Measurements from ENCODE around the gene HERC3.

Gene HERC3

DNA sequence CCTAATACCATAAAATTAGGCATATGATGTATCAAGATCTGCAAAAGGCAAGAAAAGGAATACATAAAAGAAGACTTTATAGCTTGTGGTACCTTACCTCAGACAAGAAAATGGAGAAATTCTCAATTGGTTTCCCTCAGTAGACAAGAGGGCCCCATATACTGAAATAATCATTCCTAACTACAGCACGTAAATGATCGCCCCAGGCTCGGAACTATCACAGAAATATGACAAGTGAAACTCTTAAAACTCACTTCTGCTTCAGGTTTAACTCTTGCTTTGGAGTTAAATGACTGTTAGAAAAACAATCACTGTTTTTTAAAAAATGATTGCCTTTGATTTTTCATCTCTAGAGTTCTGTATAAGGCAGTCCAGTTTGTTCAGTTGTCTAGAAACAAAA is 144.0 kb downstream of the HERC3 start:
- Histone ChIP-seq H3K27me3 (ENCODE audit: insufficient read depth, low read length) (no peaks in the 10 kb centered on the region), H3K36me3 (ENCODE audit: insufficient read depth, low read length) (peaks cover 32% of the 10 kb centered on the region), H3K4me3 (ENCODE audit: low read length) (no peak overlapping the region), H3K9ac (ENCODE audit: low read depth, low read length) (no peak overlapping the region), H3K9me3 (ENCODE audit: insufficient read depth, low read depth, low read length) (no peaks in the 10 kb centered on the region), H3K27ac (ENCODE audit: low read depth, low read length) (no peak overlapping the region), H3K4me1 (ENCODE audit: insufficient read depth, low read length) (peaks cover 21% of the 10 kb centered on the region)
- WGBS = 98% methylated on average over 3 of the region's 3 CpGs

DNA sequence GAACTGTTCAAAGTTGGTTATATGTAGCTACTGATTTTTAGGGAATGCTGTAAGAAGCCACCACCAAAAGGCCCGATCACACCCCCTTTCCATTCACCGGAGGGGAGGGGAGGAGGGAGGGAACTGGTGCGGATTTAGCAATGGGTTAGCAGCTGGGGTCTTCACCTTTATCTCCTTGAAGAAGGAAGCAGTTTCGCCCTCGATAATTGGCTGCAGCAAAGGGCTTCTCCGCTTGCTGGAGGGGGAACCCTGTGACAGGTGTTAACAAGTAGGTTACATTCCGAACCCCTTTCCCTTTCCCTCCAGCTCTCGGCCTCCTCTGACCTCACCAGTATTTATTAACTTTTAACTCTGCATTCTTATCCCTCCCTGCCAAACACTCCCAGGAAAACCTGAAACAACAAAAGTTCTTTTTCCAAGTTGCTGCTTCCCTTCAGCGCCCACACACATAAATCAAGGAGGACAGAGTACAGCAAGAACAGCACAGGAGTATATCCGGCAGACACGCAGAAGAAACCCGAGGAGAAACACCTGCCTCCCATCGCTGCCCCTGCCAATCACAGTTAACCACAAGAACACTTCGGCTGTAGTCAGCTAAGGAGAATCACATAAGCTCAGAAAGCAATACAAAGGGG is 145.1 kb downstream of the HERC3 start:
- Histone ChIP-seq H3K27ac (ENCODE audit: low read depth, low read length) (no peak overlapping the region; the same call in 1 of the 2 replicates), H3K36me3 (ENCODE audit: insufficient read depth, low read length) (peaks cover 23% of the 10 kb centered on the region), H3K9me3 (ENCODE audit: insufficient read depth, low read depth, low read length) (no peaks in the 10 kb centered on the region), H3K4me3 (ENCODE audit: low read length) (no peak overlapping the region), H3K4me1 (ENCODE audit: insufficient read depth, low read length) (peaks cover 21% of the 10 kb centered on the region), H3K27me3 (ENCODE audit: insufficient read depth, low read length) (no peaks in the 10 kb centered on the region), H3K9ac (ENCODE audit: low read depth, low read length) (no peak overlapping the region)
- WGBS = 89% methylated on average over 12 of the region's 14 CpGs

DNA sequence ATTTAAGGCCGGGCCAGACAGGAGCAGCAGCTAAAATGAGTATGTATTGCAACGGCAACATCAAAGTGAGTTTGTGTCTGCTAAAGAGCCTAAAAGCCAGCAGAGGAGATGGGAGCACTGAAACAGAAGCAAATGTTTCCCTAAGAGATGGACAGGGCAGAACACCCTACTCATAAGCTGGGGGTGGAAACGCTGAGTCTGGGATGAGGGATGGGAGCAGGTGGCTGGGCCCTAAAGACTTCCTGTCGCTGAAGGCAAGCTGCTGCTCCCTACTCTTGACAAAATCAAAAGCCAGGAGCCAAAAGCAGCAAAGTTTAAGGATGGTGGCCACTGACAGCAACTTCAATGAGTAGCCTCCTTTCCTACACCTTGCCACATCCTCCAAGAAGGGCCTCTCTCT is 145.9 kb downstream of the HERC3 start:
- Histone ChIP-seq H3K27me3 (ENCODE audit: insufficient read depth, low read length) (no peaks in the 10 kb centered on the region), H3K27ac (ENCODE audit: low read depth, low read length) (peak overlapping the region; percentile 82; the same call in 1 of the 2 replicates), H3K9ac (ENCODE audit: low read depth, low read length) (no peak overlapping the region), H3K4me1 (ENCODE audit: insufficient read depth, low read length) (peaks cover 21% of the 10 kb centered on the region), H3K36me3 (ENCODE audit: insufficient read depth, low read length) (peaks cover 23% of the 10 kb centered on the region), H3K4me3 (ENCODE audit: low read length) (no peak overlapping the region), H3K9me3 (ENCODE audit: insufficient read depth, low read depth, low read length) (no peaks in the 10 kb centered on the region)
- 88% methylated on average over 4 of the region's 4 CpGs for WGBS

DNA sequence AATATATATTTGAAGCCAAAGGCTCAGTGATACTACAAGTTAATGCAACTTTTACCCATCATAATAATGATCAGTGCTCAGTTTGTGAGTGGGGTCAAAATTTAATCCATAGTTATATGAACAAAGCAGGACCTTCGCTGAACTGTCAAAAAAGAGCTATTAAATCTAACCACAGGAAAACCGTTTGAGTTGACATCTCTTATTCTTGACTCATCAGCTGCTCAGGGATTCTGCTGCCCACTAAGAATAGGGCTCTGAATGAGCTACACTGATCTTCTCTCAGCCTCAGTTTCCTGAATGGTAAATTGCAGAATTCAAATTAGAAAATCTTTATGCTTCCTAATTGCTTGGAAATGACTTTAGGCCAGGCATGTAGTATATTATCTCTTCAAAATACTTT is 150.3 kb downstream of the HERC3 start:
- peaks cover 14% of the 10 kb centered on the region for H3K4me1 ChIP-seq (ENCODE audit: insufficient read depth, low read length)
- H3K27ac ChIP-seq (ENCODE audit: low read depth, low read length) = no peak overlapping the region
- WGBS = 93% methylated on average over 2 of the region's 2 CpGs
- no peaks in the 10 kb centered on the region for H3K9me3 ChIP-seq (ENCODE audit: insufficient read depth, low read depth, low read length)
- no peak overlapping the region for H3K9ac ChIP-seq (ENCODE audit: low read depth, low read length)
- peaks cover 49% of the 10 kb centered on the region for H3K36me3 ChIP-seq (ENCODE audit: insufficient read depth, low read length)
- H3K4me3 ChIP-seq (ENCODE audit: low read length) = no peak overlapping the region
- no peaks in the 10 kb centered on the region for H3K27me3 ChIP-seq (ENCODE audit: insufficient read depth, low read length)

GRCh38 chr4:88743696-88744095 is 151.4 kb downstream of the HERC3 start:
- Histone ChIP-seq H3K27me3 (ENCODE audit: insufficient read depth, low read length) (no peaks in the 10 kb centered on the region), H3K4me3 (ENCODE audit: low read length) (no peak overlapping the region), H3K4me1 (ENCODE audit: insufficient read depth, low read length) (peaks cover 5% of the 10 kb centered on the region), H3K27ac (ENCODE audit: low read depth, low read length) (no peak overlapping the region), H3K9ac (ENCODE audit: low read depth, low read length) (no peak overlapping the region), H3K36me3 (ENCODE audit: insufficient read depth, low read length) (peaks cover 50% of the 10 kb centered on the region), H3K9me3 (ENCODE audit: insufficient read depth, low read depth, low read length) (no peaks in the 10 kb centered on the region)
- 100% methylated on average over 2 of the region's 3 CpGs for WGBS

DNA sequence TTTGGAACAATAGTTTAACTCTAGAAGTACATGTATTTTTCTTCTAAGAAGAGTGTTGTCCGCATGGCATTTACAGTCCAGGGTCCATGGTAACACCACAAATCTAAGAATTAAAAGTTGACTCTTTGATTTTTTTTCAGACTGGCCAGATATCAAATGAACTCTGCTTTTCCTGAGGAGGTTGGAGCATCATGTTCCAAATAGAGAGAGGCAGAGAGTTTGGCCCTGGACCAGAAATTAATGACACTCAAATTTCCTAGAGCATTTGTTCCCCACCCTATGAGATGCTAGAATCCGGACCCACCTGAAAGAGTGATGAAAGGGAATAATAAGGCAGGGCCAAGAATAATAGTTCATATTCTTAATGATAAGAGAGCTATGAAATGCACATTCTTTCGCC is 152.3 kb downstream of the HERC3 start:
- H3K4me1 ChIP-seq (ENCODE audit: insufficient read depth, low read length) = no peaks in the 10 kb centered on the region
- no peaks in the 10 kb centered on the region for H3K27me3 ChIP-seq (ENCODE audit: insufficient read depth, low read length)
- no peak overlapping the region for H3K4me3 ChIP-seq (ENCODE audit: low read length)
- H3K9ac ChIP-seq (ENCODE audit: low read depth, low read length) = no peak overlapping the region
- WGBS = 97% methylated on average over 3 of the region's 3 CpGs
- H3K9me3 ChIP-seq (ENCODE audit: insufficient read depth, low read depth, low read length) = no peaks in the 10 kb centered on the region
- peaks cover 59% of the 10 kb centered on the region for H3K36me3 ChIP-seq (ENCODE audit: insufficient read depth, low read length)
- H3K27ac ChIP-seq (ENCODE audit: low read depth, low read length) = no peak overlapping the region

DNA sequence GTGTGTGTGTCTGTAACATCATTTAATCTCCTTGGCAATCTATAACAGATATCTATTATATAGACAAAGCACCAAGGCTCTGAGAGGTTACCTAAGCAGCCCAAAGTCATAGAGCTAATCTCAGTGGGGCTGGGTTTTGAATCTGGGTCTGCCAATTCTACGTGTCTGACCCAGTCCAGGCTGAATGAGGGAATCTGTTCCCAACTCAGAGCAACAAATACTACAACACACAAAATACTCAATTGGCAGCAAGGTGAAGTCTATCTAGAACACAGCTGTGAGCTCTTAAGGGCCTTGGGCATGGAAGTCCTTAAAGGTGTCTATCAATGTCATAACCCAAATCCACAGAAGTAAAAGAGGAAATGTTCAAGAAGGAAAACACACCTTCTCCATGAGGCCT is 152.9 kb downstream of the HERC3 start:
- H3K9ac ChIP-seq (ENCODE audit: low read depth, low read length) = no peak overlapping the region
- no peaks in the 10 kb centered on the region for H3K9me3 ChIP-seq (ENCODE audit: insufficient read depth, low read depth, low read length)
- no peaks in the 10 kb centered on the region for H3K4me1 ChIP-seq (ENCODE audit: insufficient read depth, low read length)
- no peaks in the 10 kb centered on the region for H3K27me3 ChIP-seq (ENCODE audit: insufficient read depth, low read length)
- WGBS = 83% methylated on average over 1 of the region's 1 CpG
- H3K27ac ChIP-seq (ENCODE audit: low read depth, low read length) = no peak overlapping the region
- no peak overlapping the region for H3K4me3 ChIP-seq (ENCODE audit: low read length)
- H3K36me3 ChIP-seq (ENCODE audit: insufficient read depth, low read length) = peaks cover 63% of the 10 kb centered on the region

- Histone ChIP-seq H3K9ac (ENCODE audit: low read depth, low read length) (no peak overlapping the region), H3K4me3 (ENCODE audit: low read length) (no peak overlapping the region), H3K4me1 (ENCODE audit: insufficient read depth, low read length) (no peaks in the 10 kb centered on the region), H3K27ac (ENCODE audit: low read depth, low read length) (no peak overlapping the region), H3K36me3 (ENCODE audit: insufficient read depth, low read length) (peaks cover 67% of the 10 kb centered on the region), H3K27me3 (ENCODE audit: insufficient read depth, low read length) (no peaks in the 10 kb centered on the region), H3K9me3 (ENCODE audit: insufficient read depth, low read depth, low read length) (no peaks in the 10 kb centered on the region)
- 100% methylated on average over 1 of the region's 1 CpG for WGBS
These were observed 153.4 kb downstream of the HERC3 start for GRCh38 chr4:88745581-88746163.

DNA sequence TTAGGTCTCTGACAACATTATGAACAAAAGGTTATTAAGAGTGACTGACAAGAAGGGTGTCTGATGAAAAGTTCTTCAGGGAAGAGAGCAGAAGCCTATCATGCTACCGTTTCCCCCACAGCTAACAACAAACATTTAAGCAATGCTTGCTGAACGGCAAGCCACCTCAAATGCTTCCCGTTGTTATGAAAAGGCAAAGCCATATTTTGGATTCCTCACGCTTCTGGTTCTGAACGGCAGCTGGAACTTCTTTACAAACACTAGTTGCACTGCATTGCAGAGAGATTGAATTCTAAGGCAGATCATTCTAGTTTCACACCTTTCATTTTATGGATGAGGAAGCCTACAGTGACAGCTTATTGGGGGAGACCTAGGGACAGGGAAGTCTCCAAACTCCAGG is 153.9 kb downstream of the HERC3 start:
- no peak overlapping the region for H3K27ac ChIP-seq (ENCODE audit: low read depth, low read length)
- H3K27me3 ChIP-seq (ENCODE audit: insufficient read depth, low read length) = no peaks in the 10 kb centered on the region
- no peak overlapping the region for H3K9ac ChIP-seq (ENCODE audit: low read depth, low read length)
- H3K4me3 ChIP-seq (ENCODE audit: low read length) = no peak overlapping the region
- H3K4me1 ChIP-seq (ENCODE audit: insufficient read depth, low read length) = no peaks in the 10 kb centered on the region
- H3K9me3 ChIP-seq (ENCODE audit: insufficient read depth, low read depth, low read length) = no peaks in the 10 kb centered on the region
- 93% methylated on average over 5 of the region's 5 CpGs for WGBS
- H3K36me3 ChIP-seq (ENCODE audit: insufficient read depth, low read length) = peaks cover 69% of the 10 kb centered on the region

GRCh38 chr4:88747351-88747750 is 155.1 kb downstream of the HERC3 start:
- no peaks in the 10 kb centered on the region for H3K27me3 ChIP-seq (ENCODE audit: insufficient read depth, low read length)
- no peaks in the 10 kb centered on the region for H3K9me3 ChIP-seq (ENCODE audit: insufficient read depth, low read depth, low read length)
- H3K4me3 ChIP-seq (ENCODE audit: low read length) = no peak overlapping the region
- H3K4me1 ChIP-seq (ENCODE audit: insufficient read depth, low read length) = no peaks in the 10 kb centered on the region
- WGBS = 94% methylated on average over 7 of the region's 7 CpGs
- H3K27ac ChIP-seq (ENCODE audit: low read depth, low read length) = no peak overlapping the region
- peaks cover 72% of the 10 kb centered on the region for H3K36me3 ChIP-seq (ENCODE audit: insufficient read depth, low read length)
- H3K9ac ChIP-seq (ENCODE audit: low read depth, low read length) = no peak overlapping the region

DNA sequence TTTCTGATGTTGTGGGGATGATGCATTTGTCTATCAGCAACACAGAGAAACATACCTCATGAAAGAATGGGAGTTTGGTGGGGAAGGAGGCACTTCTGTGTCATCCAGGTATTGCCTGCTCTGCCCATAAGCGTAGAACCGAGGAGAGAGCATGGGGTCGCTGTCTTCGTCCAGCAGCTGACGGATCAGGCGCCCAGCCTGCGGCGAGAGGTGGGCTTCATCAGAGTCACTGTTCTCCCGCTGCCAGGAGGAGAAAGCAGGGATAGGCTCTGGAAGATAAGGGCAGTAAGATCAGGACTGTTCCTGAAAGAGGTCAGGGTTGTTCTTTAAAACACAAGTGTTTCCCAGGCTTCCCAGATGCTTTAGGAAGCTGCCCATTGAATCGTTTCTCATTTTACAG is 158.1 kb downstream of the HERC3 start:
- no peak overlapping the region for H3K4me3 ChIP-seq (ENCODE audit: low read length)
- no peak overlapping the region for H3K27ac ChIP-seq (ENCODE audit: low read depth, low read length)
- H3K4me1 ChIP-seq (ENCODE audit: insufficient read depth, low read length) = no peaks in the 10 kb centered on the region
- WGBS = 97% methylated on average over 10 of the region's 10 CpGs
- no peak overlapping the region for H3K9ac ChIP-seq (ENCODE audit: low read depth, low read length)
- no peaks in the 10 kb centered on the region for H3K27me3 ChIP-seq (ENCODE audit: insufficient read depth, low read length)
- no peaks in the 10 kb centered on the region for H3K9me3 ChIP-seq (ENCODE audit: insufficient read depth, low read depth, low read length)
- peaks cover 59% of the 10 kb centered on the region for H3K36me3 ChIP-seq (ENCODE audit: insufficient read depth, low read length)
